Measurements from ENCODE around the gene ARHGAP1.

Gene ARHGAP1

DNA sequence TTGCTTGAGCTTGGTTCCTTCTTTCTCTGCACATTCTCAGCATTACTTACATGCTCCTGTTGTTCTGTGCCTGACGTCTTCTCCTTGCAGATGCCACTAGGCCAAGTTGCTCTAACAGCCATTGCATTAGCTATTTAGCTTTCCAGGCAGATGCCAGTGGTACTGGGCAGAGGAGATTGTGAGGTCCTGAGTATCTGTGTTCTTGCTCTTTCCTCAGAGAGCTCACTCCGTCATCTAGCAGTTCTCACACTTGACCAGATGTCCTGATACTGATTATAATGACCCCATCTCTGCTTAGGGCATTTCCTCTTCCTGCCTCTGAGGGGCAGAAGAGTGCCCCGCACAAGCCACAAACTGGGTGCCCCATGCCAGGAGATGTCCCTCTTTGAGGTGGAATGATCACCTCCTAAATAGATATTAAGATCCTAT, 30.7 kb downstream of the ARHGAP1 start:
- Histone ChIP-seq H3K4me1 (ENCODE audit: control insufficient read depth in 1 of 2, insufficient read depth in 2 of 2, low read length in 2 of 2) (peaks cover 4 to 18% of the 10 kb centered on the region in 2 donors), H3K9me3 (ENCODE audit: control insufficient read depth in 1 of 2, low read length in 2 of 2) (no peaks in the 10 kb centered on the region), H3K4me3 (ENCODE audit: low read depth in 1 of 2, low read length in 2 of 2) (no peak overlapping the region), H3K36me3 (ENCODE audit: control insufficient read depth in 1 of 2, insufficient read depth in 2 of 2, low read length in 2 of 2) (peaks cover 54 to 68% of the 10 kb centered on the region in 2 donors), H3K27ac (ENCODE audit: low read length) (no peak overlapping the region), H3K27me3 (ENCODE audit: low read depth, low read length) (no peaks in the 10 kb centered on the region)

DNA sequence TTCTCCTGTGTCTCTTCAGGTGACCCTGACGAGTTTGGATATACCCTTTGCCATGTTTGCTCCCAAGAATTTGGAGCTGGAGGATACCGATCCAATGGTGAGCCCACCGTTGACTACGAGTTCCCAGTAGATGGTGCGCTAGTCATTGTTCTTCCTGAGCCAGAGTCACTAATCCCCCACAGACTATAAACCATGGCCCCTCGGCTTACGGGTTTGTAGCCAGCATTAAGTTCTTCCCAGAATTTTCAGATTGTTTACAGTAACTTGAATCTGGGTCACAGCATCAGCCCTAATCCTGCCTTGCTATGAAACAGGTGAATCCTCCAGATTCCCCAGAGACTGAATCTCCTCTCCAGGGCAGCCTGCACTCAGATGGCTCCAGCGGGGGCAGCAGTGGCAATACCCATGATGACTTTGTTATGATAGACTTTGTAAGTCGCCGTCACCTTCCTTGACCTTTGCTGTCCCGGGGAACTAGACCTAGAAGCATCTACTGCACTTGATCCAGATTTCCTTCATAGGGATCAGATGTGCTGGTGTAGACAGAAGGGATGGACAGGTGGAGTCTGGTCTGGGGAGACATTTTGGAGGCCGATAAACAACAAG, 31.8 kb downstream of the ARHGAP1 start:
- H3K27me3 ChIP-seq (ENCODE audit: low read depth, low read length): no peaks in the 10 kb centered on the region
- no peak overlapping the region for H3K27ac ChIP-seq (ENCODE audit: low read length)
- H3K4me3 ChIP-seq (ENCODE audit: low read depth in 1 of 2, low read length in 2 of 2): no peak overlapping the region
- no peaks in the 10 kb centered on the region for H3K9me3 ChIP-seq (ENCODE audit: control insufficient read depth in 1 of 2, low read length in 2 of 2)
- H3K4me1 ChIP-seq (ENCODE audit: control insufficient read depth in 1 of 2, insufficient read depth in 2 of 2, low read length in 2 of 2): peaks cover 0 to 12% of the 10 kb centered on the region in 2 donors
- H3K36me3 ChIP-seq (ENCODE audit: control insufficient read depth in 1 of 2, insufficient read depth in 2 of 2, low read length in 2 of 2): peaks cover 59 to 75% of the 10 kb centered on the region in 2 donors

- Histone ChIP-seq H3K36me3 (ENCODE audit: control insufficient read depth in 1 of 2, insufficient read depth in 2 of 2, low read length in 2 of 2) (peaks cover 60 to 65% of the 10 kb centered on the region in 2 donors), H3K9me3 (ENCODE audit: control insufficient read depth in 1 of 2, low read length in 2 of 2) (no peaks in the 10 kb centered on the region), H3K4me1 (ENCODE audit: control insufficient read depth in 1 of 2, insufficient read depth in 2 of 2, low read length in 2 of 2) (peaks cover 0 to 12% of the 10 kb centered on the region in 2 donors), H3K4me3 (ENCODE audit: low read depth in 1 of 2, low read length in 2 of 2) (peak overlapping the region in 1 of 2 donors; percentile 11), H3K27ac (ENCODE audit: low read length) (peak overlapping the region; percentile 58), H3K27me3 (ENCODE audit: low read depth, low read length) (no peaks in the 10 kb centered on the region)
Measured at GRCh38 chr11:46667043-46667481, 33.4 kb downstream of the ARHGAP1 start.

DNA sequence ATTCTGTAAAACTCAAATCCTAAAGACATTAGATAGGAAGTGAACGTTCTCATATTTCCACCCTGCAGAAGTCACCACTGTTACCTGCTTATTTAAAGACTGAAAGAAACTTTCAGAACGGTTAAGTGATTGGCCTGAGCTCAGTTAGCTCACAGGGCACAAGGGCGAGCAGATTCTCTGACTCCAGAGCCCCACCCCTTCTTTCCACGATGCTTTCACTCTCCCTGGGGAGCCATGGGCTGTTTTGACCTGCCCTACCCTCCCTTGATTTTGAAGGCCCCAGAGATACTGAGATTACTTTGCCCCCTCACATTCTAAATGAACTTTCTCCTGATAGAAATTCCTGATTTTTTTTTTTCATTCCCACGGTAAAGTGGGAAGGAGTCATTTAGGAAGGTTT, 33.9 kb downstream of the ARHGAP1 start:
- Histone ChIP-seq H3K4me3 (ENCODE audit: low read depth in 1 of 2, low read length in 2 of 2) (no peak overlapping the region), H3K36me3 (ENCODE audit: control insufficient read depth in 1 of 2, insufficient read depth in 2 of 2, low read length in 2 of 2) (peaks cover 60 to 62% of the 10 kb centered on the region in 2 donors), H3K27me3 (ENCODE audit: low read depth, low read length) (no peaks in the 10 kb centered on the region), H3K27ac (ENCODE audit: low read length) (peak overlapping the region; percentile 58), H3K9me3 (ENCODE audit: control insufficient read depth in 1 of 2, low read length in 2 of 2) (no peaks in the 10 kb centered on the region), H3K4me1 (ENCODE audit: control insufficient read depth in 1 of 2, insufficient read depth in 2 of 2, low read length in 2 of 2) (peaks cover 0 to 12% of the 10 kb centered on the region in 2 donors)

DNA sequence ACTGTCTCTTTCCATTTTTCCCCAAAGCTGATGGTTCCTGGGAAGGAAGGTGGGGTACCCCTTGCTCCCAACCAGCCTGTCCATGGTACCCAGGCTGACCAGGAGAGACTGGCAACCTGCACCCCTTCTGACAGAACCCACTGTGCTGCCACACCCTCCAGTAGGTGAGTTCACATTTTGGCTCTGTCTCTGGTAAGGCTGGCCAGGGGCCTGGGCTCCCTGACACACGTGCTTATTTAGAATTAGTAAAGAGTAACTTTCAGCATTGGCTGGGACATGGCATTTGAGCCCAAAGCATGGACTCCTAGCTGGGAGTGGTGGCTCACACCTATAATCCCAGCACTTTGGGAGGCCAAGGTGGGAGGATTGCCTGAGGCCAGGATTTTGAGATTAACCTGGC, 35.1 kb downstream of the ARHGAP1 start:
- Histone ChIP-seq H3K36me3 (ENCODE audit: control insufficient read depth in 1 of 2, insufficient read depth in 2 of 2, low read length in 2 of 2) (peaks cover 56 to 59% of the 10 kb centered on the region in 2 donors), H3K9me3 (ENCODE audit: control insufficient read depth in 1 of 2, low read length in 2 of 2) (no peaks in the 10 kb centered on the region), H3K27me3 (ENCODE audit: low read depth, low read length) (no peaks in the 10 kb centered on the region), H3K4me1 (ENCODE audit: control insufficient read depth in 1 of 2, insufficient read depth in 2 of 2, low read length in 2 of 2) (peaks cover 0 to 12% of the 10 kb centered on the region in 2 donors), H3K27ac (ENCODE audit: low read length) (no peak overlapping the region), H3K4me3 (ENCODE audit: low read depth in 1 of 2, low read length in 2 of 2) (no peak overlapping the region)

GRCh38 chr11:46664612-46665011, 35.8 kb downstream of the ARHGAP1 start:
- Histone ChIP-seq H3K9me3 (ENCODE audit: control insufficient read depth in 1 of 2, low read length in 2 of 2) (no peaks in the 10 kb centered on the region), H3K36me3 (ENCODE audit: control insufficient read depth in 1 of 2, insufficient read depth in 2 of 2, low read length in 2 of 2) (peaks cover 57 to 59% of the 10 kb centered on the region in 2 donors), H3K4me3 (ENCODE audit: low read depth in 1 of 2, low read length in 2 of 2) (no peak overlapping the region), H3K27me3 (ENCODE audit: low read depth, low read length) (no peaks in the 10 kb centered on the region), H3K27ac (ENCODE audit: low read length) (no peak overlapping the region), H3K4me1 (ENCODE audit: control insufficient read depth in 1 of 2, insufficient read depth in 2 of 2, low read length in 2 of 2) (peaks cover 0 to 12% of the 10 kb centered on the region in 2 donors)

DNA sequence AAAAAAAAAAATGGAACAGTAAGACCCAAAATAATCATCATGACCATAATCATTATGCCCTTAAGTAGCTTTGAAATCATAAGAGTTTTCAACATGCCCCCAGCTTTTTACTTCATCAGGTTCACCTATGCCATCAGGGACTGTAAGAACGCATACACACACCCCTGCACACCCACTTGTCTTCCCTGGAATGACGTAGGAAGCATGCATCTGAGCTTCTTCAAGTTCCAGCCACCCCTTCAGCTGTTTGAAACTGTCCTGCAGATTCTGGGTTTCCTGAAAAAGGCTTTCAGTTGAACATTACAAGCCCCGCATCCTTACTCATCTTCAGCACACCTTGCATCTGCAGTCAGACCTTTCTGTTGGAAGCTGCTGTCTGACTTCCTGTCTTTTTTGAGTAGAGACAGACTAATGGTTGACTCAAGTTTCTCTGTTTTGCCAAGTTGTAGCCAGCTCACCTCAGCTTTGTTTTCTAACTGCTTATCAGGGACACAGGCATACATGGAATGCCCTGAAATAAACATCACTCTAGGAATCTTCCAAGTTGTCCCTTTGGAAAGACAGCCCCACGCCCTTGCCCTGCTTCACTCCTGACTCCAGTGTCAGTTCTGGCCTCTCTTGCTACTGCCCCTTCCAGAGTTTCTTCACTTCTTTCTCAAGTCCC, 37.0 kb downstream of the ARHGAP1 start:
- Histone ChIP-seq H3K36me3 (ENCODE audit: control insufficient read depth in 1 of 2, insufficient read depth in 2 of 2, low read length in 2 of 2) (peaks cover 52 to 59% of the 10 kb centered on the region in 2 donors), H3K4me1 (ENCODE audit: control insufficient read depth in 1 of 2, insufficient read depth in 2 of 2, low read length in 2 of 2) (peaks cover 0 to 12% of the 10 kb centered on the region in 2 donors), H3K27ac (ENCODE audit: low read length) (no peak overlapping the region)

GRCh38 chr11:46662366-46662765, 38.1 kb downstream of the ARHGAP1 start:
- Histone ChIP-seq H3K27me3 (ENCODE audit: low read depth, low read length) (no peaks in the 10 kb centered on the region), H3K4me1 (ENCODE audit: control insufficient read depth in 1 of 2, insufficient read depth in 2 of 2, low read length in 2 of 2) (peaks cover 0 to 5% of the 10 kb centered on the region in 2 donors), H3K36me3 (ENCODE audit: control insufficient read depth in 1 of 2, insufficient read depth in 2 of 2, low read length in 2 of 2) (peaks cover 45 to 60% of the 10 kb centered on the region in 2 donors), H3K27ac (ENCODE audit: low read length) (no peak overlapping the region), H3K4me3 (ENCODE audit: low read depth in 1 of 2, low read length in 2 of 2) (no peak overlapping the region), H3K9me3 (ENCODE audit: control insufficient read depth in 1 of 2, low read length in 2 of 2) (no peaks in the 10 kb centered on the region)

More for the DNA sequence above, 37.0 kb downstream of the ARHGAP1 start:
- no peak overlapping the region for H3K4me3 ChIP-seq (ENCODE audit: low read depth in 1 of 2, low read length in 2 of 2)
- H3K9me3 ChIP-seq (ENCODE audit: control insufficient read depth in 1 of 2, low read length in 2 of 2): no peaks in the 10 kb centered on the region
- H3K27me3 ChIP-seq (ENCODE audit: low read depth, low read length): no peaks in the 10 kb centered on the region

- H3K4me1 ChIP-seq (ENCODE audit: control insufficient read depth in 1 of 2, insufficient read depth in 2 of 2, low read length in 2 of 2): no peaks in the 10 kb centered on the region
- H3K36me3 ChIP-seq (ENCODE audit: control insufficient read depth in 1 of 2, insufficient read depth in 2 of 2, low read length in 2 of 2): peaks cover 50 to 65% of the 10 kb centered on the region in 2 donors
- no peaks in the 10 kb centered on the region for H3K27me3 ChIP-seq (ENCODE audit: low read depth, low read length)
- no peak overlapping the region for H3K27ac ChIP-seq (ENCODE audit: low read length)
- no peak overlapping the region for H3K4me3 ChIP-seq (ENCODE audit: low read depth in 1 of 2, low read length in 2 of 2)
- H3K9me3 ChIP-seq (ENCODE audit: control insufficient read depth in 1 of 2, low read length in 2 of 2): no peaks in the 10 kb centered on the region
Measured at GRCh38 chr11:46661836-46662235, 38.6 kb downstream of the ARHGAP1 start.

DNA sequence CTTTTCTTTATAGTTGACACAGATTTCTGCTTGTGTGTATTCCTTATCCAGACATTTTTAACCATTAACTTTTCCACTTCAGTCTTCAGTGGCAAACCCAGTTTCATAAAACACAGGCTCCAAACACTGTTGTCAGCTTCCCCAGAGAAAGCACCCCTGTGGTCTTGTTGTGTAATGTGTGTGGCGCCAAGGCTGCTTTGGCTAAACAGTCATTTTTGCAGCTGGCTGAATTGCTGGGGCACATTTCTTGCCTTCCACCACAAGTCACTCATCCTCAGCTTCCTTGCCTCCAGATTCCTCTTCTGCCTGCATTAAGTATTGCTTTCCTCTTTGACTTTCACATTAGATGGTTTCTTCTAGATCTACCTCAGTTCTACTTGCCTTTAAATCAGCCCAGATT, 40.5 kb downstream of the ARHGAP1 start:
- Histone ChIP-seq H3K4me3 (ENCODE audit: low read depth in 1 of 2, low read length in 2 of 2) (no peak overlapping the region), H3K4me1 (ENCODE audit: control insufficient read depth in 1 of 2, insufficient read depth in 2 of 2, low read length in 2 of 2) (no peaks in the 10 kb centered on the region), H3K36me3 (ENCODE audit: control insufficient read depth in 1 of 2, insufficient read depth in 2 of 2, low read length in 2 of 2) (peaks cover 48 to 73% of the 10 kb centered on the region in 2 donors), H3K27ac (ENCODE audit: low read length) (no peak overlapping the region), H3K9me3 (ENCODE audit: control insufficient read depth in 1 of 2, low read length in 2 of 2) (no peaks in the 10 kb centered on the region), H3K27me3 (ENCODE audit: low read depth, low read length) (no peaks in the 10 kb centered on the region)

DNA sequence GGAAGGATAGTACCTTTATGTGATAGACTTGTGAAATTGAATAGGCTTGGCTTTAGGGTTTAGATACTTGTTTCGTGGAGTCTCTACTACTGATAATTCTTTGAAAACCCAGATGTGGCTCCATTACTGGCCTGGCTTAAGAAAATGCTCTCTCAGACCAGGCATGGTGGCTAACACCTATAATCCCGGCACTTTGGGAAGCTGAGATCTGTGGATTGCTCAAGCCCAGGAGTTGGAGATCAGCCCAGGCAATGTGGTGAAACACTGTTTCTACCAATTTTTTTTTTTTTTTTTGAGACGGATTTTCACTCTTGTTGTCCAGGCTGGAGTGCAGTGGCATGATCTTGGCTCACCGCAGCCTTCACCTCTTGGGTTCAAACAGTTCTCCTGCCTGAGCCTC, 42.2 kb downstream of the ARHGAP1 start:
- Histone ChIP-seq H3K4me1 (ENCODE audit: control insufficient read depth in 1 of 2, insufficient read depth in 2 of 2, low read length in 2 of 2) (no peaks in the 10 kb centered on the region), H3K27ac (ENCODE audit: low read length) (no peak overlapping the region), H3K4me3 (ENCODE audit: low read depth in 1 of 2, low read length in 2 of 2) (no peak overlapping the region), H3K9me3 (ENCODE audit: control insufficient read depth in 1 of 2, low read length in 2 of 2) (no peaks in the 10 kb centered on the region), H3K36me3 (ENCODE audit: control insufficient read depth in 1 of 2, insufficient read depth in 2 of 2, low read length in 2 of 2) (peaks cover 38 to 65% of the 10 kb centered on the region in 2 donors), H3K27me3 (ENCODE audit: low read depth, low read length) (no peaks in the 10 kb centered on the region)

Data from muscle layer of duodenum (tissue), 2 donors.